Lower leg skin (tissue), 3 donors: ENCODE data around the gene ZFP91.

Experiments
- POLR2A ChIP-seq, 2 donors: fragments of 450-650 bp; IDR thresholded peaks; one replicate each; pipeline ENCODE4 v1.6.1; 2016 to 2017; ENCODE audit warnings: antibody characterized with exemption in 2 of 2, mild to moderate bottlenecking in 1 of 2, moderate library complexity in 1 of 2
- TF ChIP-seq, protein P1 (sequence below), 3 donors: fragments of 450-650 bp; IDR thresholded peaks; one replicate each; pipeline ENCODE4 v1.5.1; 2016; ENCODE audit warnings: antibody characterized with exemption in 3 of 3, mild to moderate bottlenecking in 3 of 3, moderate library complexity in 2 of 3

DNA sequence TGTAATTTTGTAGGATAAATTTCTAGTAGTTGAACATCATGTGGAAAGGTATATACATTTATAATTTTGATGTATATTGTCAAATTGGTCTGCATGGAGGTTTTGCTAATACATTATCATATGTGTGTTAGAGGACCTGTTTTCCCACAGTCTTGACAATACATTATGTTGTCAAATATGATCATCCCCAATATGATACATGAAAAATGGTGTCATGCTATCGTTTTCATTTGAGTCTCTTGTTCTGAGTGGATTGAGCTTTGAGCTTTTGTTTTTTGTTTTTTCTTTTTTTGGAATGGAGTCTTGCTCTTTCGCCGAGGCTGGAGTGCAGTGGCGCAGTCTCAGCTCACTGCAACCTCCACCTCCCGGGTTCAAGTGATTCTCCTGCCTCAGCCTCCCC is 29.5 kb downstream of the ZFP91 start:
- TF ChIP-seq, protein P1, sequence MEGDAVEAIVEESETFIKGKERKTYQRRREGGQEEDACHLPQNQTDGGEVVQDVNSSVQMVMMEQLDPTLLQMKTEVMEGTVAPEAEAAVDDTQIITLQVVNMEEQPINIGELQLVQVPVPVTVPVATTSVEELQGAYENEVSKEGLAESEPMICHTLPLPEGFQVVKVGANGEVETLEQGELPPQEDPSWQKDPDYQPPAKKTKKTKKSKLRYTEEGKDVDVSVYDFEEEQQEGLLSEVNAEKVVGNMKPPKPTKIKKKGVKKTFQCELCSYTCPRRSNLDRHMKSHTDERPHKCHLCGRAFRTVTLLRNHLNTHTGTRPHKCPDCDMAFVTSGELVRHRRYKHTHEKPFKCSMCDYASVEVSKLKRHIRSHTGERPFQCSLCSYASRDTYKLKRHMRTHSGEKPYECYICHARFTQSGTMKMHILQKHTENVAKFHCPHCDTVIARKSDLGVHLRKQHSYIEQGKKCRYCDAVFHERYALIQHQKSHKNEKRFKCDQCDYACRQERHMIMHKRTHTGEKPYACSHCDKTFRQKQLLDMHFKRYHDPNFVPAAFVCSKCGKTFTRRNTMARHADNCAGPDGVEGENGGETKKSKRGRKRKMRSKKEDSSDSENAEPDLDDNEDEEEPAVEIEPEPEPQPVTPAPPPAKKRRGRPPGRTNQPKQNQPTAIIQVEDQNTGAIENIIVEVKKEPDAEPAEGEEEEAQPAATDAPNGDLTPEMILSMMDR (IDR thresholded peaks at IDR 0.05), result no peak
- no peak for TF ChIP-seq POLR2A (IDR thresholded peaks at IDR 0.05)
